ENCODE measurements around the gene CYFIP1.

- no peak for TF ChIP-seq EZH2 (IDR thresholded peaks at IDR 0.05; ENCODE audit: borderline replicate concordance, low read depth, low read length, poor library complexity, severe bottlenecking)
- no peak for TF ChIP-seq CTCF (conservative IDR thresholded peaks at IDR 0.05; ENCODE audit: low read depth, low read length)
Observed at GRCh38 chr15:22950256-22950990, 29.7 kb downstream of the CYFIP1 start.
